BE2C (cell line): ENCODE results near the gene PIM3.
"Not testable (repeated sequence)": the region's sequence is repeated elsewhere in the genome, so short reads cannot be mapped to it uniquely, and the experiment has no call there.

Experiments used
- DNase-seq: peaks from one replicate; pipeline ENCODE4 v3.0.0-alpha.2; 2020
- H3K27me3 ChIP-seq: fragments of 250-450 bp; sonication (Bioruptor Pico); 2 replicates; pipeline ENCODE4 v1.5.1; 2020; ENCODE audit warnings: mild to moderate bottlenecking
- H3K36me3 ChIP-seq: fragments of 250-450 bp; sonication (Bioruptor Pico); 2 replicates; pipeline ENCODE4 v1.5.1; 2020; ENCODE audit warnings: mild to moderate bottlenecking
- H3K4me1 ChIP-seq: fragments of 250-450 bp; sonication (Bioruptor Pico); 2 replicates; pipeline ENCODE4 v1.5.1; 2020
- H3K4me3 ChIP-seq: 2 replicates; pipeline ENCODE4 v1.5.1; 2011; ENCODE audit warnings: low read depth, low read length
- H3K9me3 ChIP-seq: fragments of 250-450 bp; sonication (Bioruptor Pico); 2 replicates; pipeline ENCODE4 v1.5.1; 2020
- TF ChIP-seq, protein P1 (sequence below): IDR thresholded peaks from 2 replicates; pipeline ENCODE4 v1.5.1; 2012; ENCODE audit warnings: mild to moderate bottlenecking, low read depth, low read length

PIM3 gene

GRCh38 chr22:49941507-49942316 lies 18.9 kb upstream of the PIM3 start:
- Histone ChIP-seq H3K4me1 (peaks cover 17% of the 10 kb centered on the region), H3K27me3 (no peaks in the 10 kb centered on the region), H3K9me3 (no peaks in the 10 kb centered on the region), H3K4me3 (no peak overlapping the region), H3K36me3 (no peaks in the 10 kb centered on the region)
- no peak for DNase-seq
- TF ChIP-seq, protein P1, sequence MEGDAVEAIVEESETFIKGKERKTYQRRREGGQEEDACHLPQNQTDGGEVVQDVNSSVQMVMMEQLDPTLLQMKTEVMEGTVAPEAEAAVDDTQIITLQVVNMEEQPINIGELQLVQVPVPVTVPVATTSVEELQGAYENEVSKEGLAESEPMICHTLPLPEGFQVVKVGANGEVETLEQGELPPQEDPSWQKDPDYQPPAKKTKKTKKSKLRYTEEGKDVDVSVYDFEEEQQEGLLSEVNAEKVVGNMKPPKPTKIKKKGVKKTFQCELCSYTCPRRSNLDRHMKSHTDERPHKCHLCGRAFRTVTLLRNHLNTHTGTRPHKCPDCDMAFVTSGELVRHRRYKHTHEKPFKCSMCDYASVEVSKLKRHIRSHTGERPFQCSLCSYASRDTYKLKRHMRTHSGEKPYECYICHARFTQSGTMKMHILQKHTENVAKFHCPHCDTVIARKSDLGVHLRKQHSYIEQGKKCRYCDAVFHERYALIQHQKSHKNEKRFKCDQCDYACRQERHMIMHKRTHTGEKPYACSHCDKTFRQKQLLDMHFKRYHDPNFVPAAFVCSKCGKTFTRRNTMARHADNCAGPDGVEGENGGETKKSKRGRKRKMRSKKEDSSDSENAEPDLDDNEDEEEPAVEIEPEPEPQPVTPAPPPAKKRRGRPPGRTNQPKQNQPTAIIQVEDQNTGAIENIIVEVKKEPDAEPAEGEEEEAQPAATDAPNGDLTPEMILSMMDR = no peak

DNA sequence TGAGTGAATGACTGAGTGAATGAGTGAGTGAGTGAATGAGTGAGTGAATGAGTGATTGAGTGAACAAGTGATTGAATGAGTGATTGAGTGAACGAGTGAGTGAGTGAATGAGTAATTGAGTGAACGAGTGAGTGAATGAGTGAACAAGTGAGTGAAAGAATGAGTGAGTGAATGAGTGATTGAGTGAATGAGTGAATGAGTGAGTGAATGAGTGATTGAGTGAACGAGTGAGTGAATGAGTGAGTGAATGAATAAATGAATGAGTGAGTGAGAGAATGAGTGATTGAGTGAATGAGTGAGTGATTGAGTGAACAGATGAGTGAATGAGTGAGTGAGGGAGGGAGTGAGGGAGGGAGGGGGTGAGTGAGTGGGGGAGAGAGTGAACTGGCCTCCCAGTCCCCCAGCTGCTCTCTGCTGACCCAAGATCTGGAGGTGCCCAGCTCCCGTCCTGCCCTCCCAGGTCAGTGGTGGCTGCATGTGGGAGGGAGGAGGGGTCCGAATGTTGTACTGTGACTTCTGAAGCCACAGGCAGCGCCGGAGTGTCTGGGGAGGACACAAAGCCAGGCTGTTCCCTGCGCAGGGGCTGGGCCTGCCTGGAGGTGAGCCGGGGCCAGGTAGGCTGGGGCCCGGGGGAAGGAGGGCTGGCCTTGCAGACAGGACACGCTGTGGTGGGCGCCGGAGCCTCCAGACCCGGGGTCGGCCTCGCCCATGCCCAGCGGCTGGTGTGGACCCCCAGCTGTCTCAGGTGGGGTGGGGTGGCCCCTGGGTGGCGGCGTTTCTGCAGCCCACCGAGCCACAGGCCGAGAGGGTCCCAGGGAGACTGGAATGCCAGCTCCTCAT lies 17.8 kb upstream of the PIM3 start:
- DNase-seq = no peak
- H3K9me3 ChIP-seq = no peaks in the 10 kb centered on the region
- no peaks in the 10 kb centered on the region for H3K27me3 ChIP-seq
- H3K36me3 ChIP-seq = no peaks in the 10 kb centered on the region
- peaks cover 6% of the 10 kb centered on the region for H3K4me1 ChIP-seq
- TF ChIP-seq, protein P1 = no peak
- no peak overlapping the region for H3K4me3 ChIP-seq

GRCh38 chr22:49943405-49943765 lies 17.2 kb upstream of the PIM3 start:
- no peak for DNase-seq
- Histone ChIP-seq H3K9me3 (no peaks in the 10 kb centered on the region), H3K4me1 (peaks cover 9% of the 10 kb centered on the region), H3K36me3 (no peaks in the 10 kb centered on the region), H3K27me3 (no peaks in the 10 kb centered on the region), H3K4me3 (no peak overlapping the region)
- TF ChIP-seq, protein P1 = no peak

GRCh38 chr22:49943771-49944398 lies 16.7 kb upstream of the PIM3 start:
- Histone ChIP-seq H3K4me3 (no peak overlapping the region), H3K4me1 (peaks cover 11% of the 10 kb centered on the region), H3K9me3 (no peaks in the 10 kb centered on the region), H3K36me3 (no peaks in the 10 kb centered on the region), H3K27me3 (no peaks in the 10 kb centered on the region)
- TF ChIP-seq, protein P1 = no peak
- DNase-seq = no peak

- no peak for DNase-seq
- H3K27me3 ChIP-seq = no peaks in the 10 kb centered on the region
- TF ChIP-seq, protein P1 = no peak
- no peak overlapping the region for H3K4me3 ChIP-seq
- no peaks in the 10 kb centered on the region for H3K36me3 ChIP-seq
- H3K9me3 ChIP-seq = no peaks in the 10 kb centered on the region
- H3K4me1 ChIP-seq = peaks cover 11% of the 10 kb centered on the region
Measured at GRCh38 chr22:49944399-49944891, 16.1 kb upstream of the PIM3 start.

DNA sequence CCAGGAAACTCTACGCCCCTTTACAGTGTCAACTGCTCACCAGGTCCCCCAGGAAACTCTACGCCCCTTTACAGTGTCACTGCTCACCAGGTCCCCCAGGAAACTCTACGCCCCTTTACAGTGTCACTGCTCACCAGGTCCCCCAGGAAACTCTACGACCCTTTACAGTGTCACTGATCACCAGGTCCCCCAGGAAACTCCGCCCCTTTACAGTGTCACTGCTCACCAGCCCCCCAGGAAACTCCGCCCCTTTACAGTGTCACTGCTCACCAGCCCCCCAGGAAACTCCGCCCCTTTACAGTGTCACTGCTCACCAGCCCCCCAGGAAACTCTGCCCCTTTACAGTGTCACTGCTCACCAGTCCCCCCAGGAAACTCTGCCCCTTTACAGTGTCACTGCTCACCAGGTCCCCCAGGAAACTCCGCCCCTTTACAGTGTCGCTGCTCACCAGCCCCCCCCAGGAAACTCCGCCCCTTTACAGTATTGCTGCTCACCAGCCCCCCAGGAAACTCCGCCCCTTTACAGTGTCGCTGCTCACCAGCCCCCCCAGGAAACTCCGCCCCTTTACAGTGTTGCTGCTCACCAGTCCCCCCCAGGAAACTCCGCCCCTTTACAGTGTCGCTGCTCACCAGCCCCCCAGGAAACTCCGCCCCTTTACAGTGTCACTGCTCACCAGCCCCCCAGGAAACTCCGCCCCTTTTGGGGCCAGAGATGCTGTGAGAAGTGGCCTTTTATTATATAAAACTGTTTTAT lies 15.4 kb upstream of the PIM3 start:
- not testable (repeated sequence) for H3K4me3 ChIP-seq

More for the DNA sequence above, 15.4 kb upstream of the PIM3 start:
- peak; percentile 72 for DNase-seq
- not testable (repeated sequence) for H3K27me3 ChIP-seq, H3K36me3 ChIP-seq, H3K9me3 ChIP-seq
- peaks cover 11% of the 10 kb centered on the region for H3K4me1 ChIP-seq
